OCI-LY7 (cell line): ENCODE data around the gene TNFAIP3. TPM values are rescaled to one million over a fixed set of nuclear protein-coding genes. Genes with fewer than 3 reads are reported as not detected.

Experiments
- BruUV-seq: library from RNA; stranded (reverse); fragments of 400-500 nt; replicated peaks from 2 replicates; lab custom pipeline; 2021; lab: Mats Ljungman, UMichigan
- CTCF ChIA-PET: fragments of 300-600 bp; sonication (Branson Sonifier 250); formaldehyde crosslinking; loops from one replicate; lab custom pipeline; 2022; ENCODE audit warnings: antibody characterized with exemption; ENCODE audit not compliant: unreplicated experiment; lab: Charles Lee
- POLR2A ChIA-PET: fragments of 300-600 bp; sonication (Branson Sonifier 250); formaldehyde crosslinking; loops from one replicate; lab custom pipeline; 2022; ENCODE audit warnings: antibody characterized with exemption; lab: Charles Lee
- DNase-seq: peaks from one replicate; pipeline ENCODE4 v3.0.0-alpha.2; 2015; ENCODE audit warnings: low spot score
- H2AFZ ChIP-seq: fragments of 200-600 bp; sonication (generic), shearing (Covaris generic); 2 replicates; pipeline ENCODE4 v1.6.1; 2014; ENCODE audit warnings: mild to moderate bottlenecking, antibody characterized with exemption, low read length, moderate library complexity
- H3K27ac ChIP-seq: fragments of 200-600 bp; sonication (generic); 2 replicates; pipeline ENCODE4 v1.5.1; 2014; ENCODE audit warnings: mixed run types, low read depth, mild to moderate bottlenecking, moderate library complexity, low read length, inconsistent platforms; ENCODE audit not compliant: poor library complexity, severe bottlenecking
- H3K36me3 ChIP-seq: fragments of 200-600 bp; sonication (generic); 2 replicates; pipeline ENCODE4 v1.6.1; 2014; ENCODE audit warnings: mild to moderate bottlenecking, antibody characterized with exemption, low read length, moderate library complexity, mixed read lengths; ENCODE audit not compliant: insufficient read depth
- H3K4me1 ChIP-seq: fragments of 200-600 bp; sonication (generic); 2 replicates; pipeline ENCODE4 v1.5.1; 2014; ENCODE audit warnings: mild to moderate bottlenecking, low read length; ENCODE audit not compliant: insufficient read depth, poor library complexity, severe bottlenecking
- H3K4me2 ChIP-seq: fragments of 200-600 bp; sonication (generic); 2 replicates; pipeline ENCODE4 v1.6.1; 2014; ENCODE audit warnings: mild to moderate bottlenecking, low read length
- H3K4me3 ChIP-seq: fragments of 200-600 bp; sonication (generic); 2 replicates; pipeline ENCODE4 v1.5.1; 2014; ENCODE audit warnings: mild to moderate bottlenecking, low read depth, low read length; ENCODE audit not compliant: poor library complexity, severe bottlenecking
- H3K79me2 ChIP-seq: fragments of 200-600 bp; sonication (generic); 2 replicates; pipeline ENCODE4 v1.6.1; 2016; ENCODE audit warnings: low read depth, mild to moderate bottlenecking, low read length, moderate library complexity, mixed read lengths; ENCODE audit not compliant: insufficient read depth
- H3K9me2 ChIP-seq: fragments of 200-600 bp; sonication (generic); 2 replicates; pipeline ENCODE4 v1.6.1; 2016; ENCODE audit warnings: mild to moderate bottlenecking, low read length, mixed read lengths; ENCODE audit not compliant: insufficient read depth
- H3K9me3 ChIP-seq: fragments of 200-600 bp; sonication (generic); 2 replicates; pipeline ENCODE4 v1.6.1; 2014; ENCODE audit warnings: mild to moderate bottlenecking, mixed run types, low read length, mixed read lengths
- H4K20me1 ChIP-seq: fragments of 200-600 bp; sonication (generic); 2 replicates; pipeline ENCODE4 v1.6.1; 2014; ENCODE audit warnings: mild to moderate bottlenecking, antibody characterized with exemption, low read length, moderate library complexity, mixed read lengths; ENCODE audit not compliant: insufficient read depth
- EZH2phosphoT487 ChIP-seq: fragments of 200-600 bp; sonication (generic); IDR thresholded peaks from 2 replicates; pipeline ENCODE4 v1.6.1; 2018; ENCODE audit warnings: low read depth, borderline replicate concordance, mild to moderate bottlenecking, mixed run types, antibody characterized with exemption, low read length, moderate library complexity, mixed read lengths
- intact Hi-C: fragments of 100-400 bp; cut with micrococcal nuclease; formaldehyde crosslinking; loops from one replicate; pipeline ENCODE4 v1.10.0; 2022; ENCODE audit not compliant: unreplicated experiment
- total RNA-seq, 2 experiments: library from RNA; depleted of rRNA in 1 of 2; stranded (reverse); fragments of >200 nt in 1 of 2; shearing (Covaris generic) in 1 of 2; gene quantifications; 2 replicates each; pipeline ENCODE4 v1.2.3, GENCODE V29; 2014 to 2022
- TF ChIP-seq, protein P1 (sequence below): fragments of 200-600 bp; sonication (generic); conservative IDR thresholded peaks from 2 replicates; pipeline ENCODE4 v1.5.1; 2014; ENCODE audit warnings: mild to moderate bottlenecking, antibody characterized with exemption, low read length, moderate library complexity, mixed read lengths

The TNFAIP3 gene
- total RNA-seq, 2 experiments from 2014 or later: 8.8 to 28.3 TPM

GRCh38 chr6:137861550-137862337, 5.3 kb upstream of the TNFAIP3 start:
- Histone ChIP-seq H3K36me3 (peaks cover 5% of the 10 kb centered on the region; the same call in 1 of the 2 replicates), H3K4me3 (no peak overlapping the region), H3K4me1 (peaks cover 12% of the 10 kb centered on the region), H3K9me3 (no peaks in the 10 kb centered on the region), H3K4me2 (no peak overlapping the region), H4K20me1 (no peaks in the 10 kb centered on the region), H3K79me2 (no peaks in the 10 kb centered on the region), H2AFZ (no peak overlapping the region), H3K9me2 (no peaks in the 10 kb centered on the region), H3K27ac (no peak overlapping the region)
- no peak for TF ChIP-seq EZH2phosphoT487
- TF ChIP-seq, protein P1, sequence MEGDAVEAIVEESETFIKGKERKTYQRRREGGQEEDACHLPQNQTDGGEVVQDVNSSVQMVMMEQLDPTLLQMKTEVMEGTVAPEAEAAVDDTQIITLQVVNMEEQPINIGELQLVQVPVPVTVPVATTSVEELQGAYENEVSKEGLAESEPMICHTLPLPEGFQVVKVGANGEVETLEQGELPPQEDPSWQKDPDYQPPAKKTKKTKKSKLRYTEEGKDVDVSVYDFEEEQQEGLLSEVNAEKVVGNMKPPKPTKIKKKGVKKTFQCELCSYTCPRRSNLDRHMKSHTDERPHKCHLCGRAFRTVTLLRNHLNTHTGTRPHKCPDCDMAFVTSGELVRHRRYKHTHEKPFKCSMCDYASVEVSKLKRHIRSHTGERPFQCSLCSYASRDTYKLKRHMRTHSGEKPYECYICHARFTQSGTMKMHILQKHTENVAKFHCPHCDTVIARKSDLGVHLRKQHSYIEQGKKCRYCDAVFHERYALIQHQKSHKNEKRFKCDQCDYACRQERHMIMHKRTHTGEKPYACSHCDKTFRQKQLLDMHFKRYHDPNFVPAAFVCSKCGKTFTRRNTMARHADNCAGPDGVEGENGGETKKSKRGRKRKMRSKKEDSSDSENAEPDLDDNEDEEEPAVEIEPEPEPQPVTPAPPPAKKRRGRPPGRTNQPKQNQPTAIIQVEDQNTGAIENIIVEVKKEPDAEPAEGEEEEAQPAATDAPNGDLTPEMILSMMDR: no peak
- ChIA-PET CTCF (no interaction called here), POLR2A (interaction anchor here (0.5 to 1.3 kb wide), 8 partner anchors 9 to 163 kb away, joined by 3 to 4 read pairs (median 3); no protein-coding TSS in a partner anchor)
- intact Hi-C loops: loop anchor here (5.0 kb wide), 1 partner anchor 39 kb away; no protein-coding TSS in a partner anchor
- no TSS peak for BruUV-seq
- no peak for DNase-seq

- POLR2A ChIA-PET: interaction anchor here (0.5 to 1.3 kb wide), 6 partner anchors 104 to 1091 kb away, joined by 3 to 4 read pairs (median 4); no protein-coding TSS in a partner anchor
Measured at GRCh38 chr6:137862419-137863090, 4.5 kb upstream of the TNFAIP3 start.

More at GRCh38 chr6:137862419-137863090, 4.5 kb upstream of the TNFAIP3 start:
- DNase-seq: no peak
- H3K4me3 ChIP-seq: no peak overlapping the region
- H3K9me3 ChIP-seq: no peaks in the 10 kb centered on the region
- BruUV-seq: no TSS peak
- H3K4me1 ChIP-seq: peaks cover 12% of the 10 kb centered on the region
- H3K36me3 ChIP-seq: 0 out of 2 replicates have a peak, but pooled peaks cover 2% of the 10 kb centered on the region
- no peaks in the 10 kb centered on the region for H3K79me2 ChIP-seq
- H3K27ac ChIP-seq: no peak overlapping the region
- 0 out of 2 replicates have a peak overlapping the region, but pooled peaks have one; percentile 5 for H2AFZ ChIP-seq
- intact Hi-C loops: loop anchor here (5.0 kb wide), 1 partner anchor 40 kb away; no protein-coding TSS in a partner anchor
- TF ChIP-seq, protein P1: no peak
- no peak for TF ChIP-seq EZH2phosphoT487
- CTCF ChIA-PET: no interaction called here
- H3K4me2 ChIP-seq: no peak overlapping the region
- no peaks in the 10 kb centered on the region for H4K20me1 ChIP-seq
- H3K9me2 ChIP-seq: no peaks in the 10 kb centered on the region
